Activated naive CD4-positive, alpha-beta T cell treated with anti-CD3 and anti-CD28 coated beads, Interleukin-2, amount 50 U/mL, for 24 hours (primary cell): ENCODE measurements around the gene OVOL2.

ENCODE experiments used
- H3K27ac Mint-ChIP-seq: one replicate; pipeline ENCODE4 v1.8.0; 2021; ENCODE audit warnings: mild to moderate bottlenecking, mixed read lengths
- H3K27me3 Mint-ChIP-seq: one replicate; pipeline ENCODE4 v1.8.0; 2021; ENCODE audit warnings: mixed read lengths
- H3K36me3 Mint-ChIP-seq: one replicate; pipeline ENCODE4 v1.8.0; 2021; ENCODE audit warnings: mixed read lengths
- H3K4me1 Mint-ChIP-seq: one replicate; pipeline ENCODE4 v1.8.0; 2021; ENCODE audit warnings: mixed read lengths
- H3K4me3 Mint-ChIP-seq: one replicate; pipeline ENCODE4 v1.8.0; 2021; ENCODE audit warnings: mild to moderate bottlenecking, mixed read lengths
- H3K9me3 Mint-ChIP-seq: one replicate; pipeline ENCODE4 v1.8.0; 2021; ENCODE audit warnings: mixed read lengths

The OVOL2 gene

GRCh38 chr20:18072532-18072931 lies 14.8 kb upstream of the OVOL2 start:
- Mint-ChIP-seq H3K4me3 (no peak overlapping the region), H3K4me1 (no peaks in the 10 kb centered on the region), H3K9me3 (no peaks in the 10 kb centered on the region), H3K27ac (no peak overlapping the region), H3K27me3 (peaks cover 13% of the 10 kb centered on the region), H3K36me3 (no peaks in the 10 kb centered on the region)

- H3K36me3 Mint-ChIP-seq, result no peaks in the 10 kb centered on the region
- H3K9me3 Mint-ChIP-seq, result no peaks in the 10 kb centered on the region
- no peak overlapping the region for H3K4me3 Mint-ChIP-seq
- H3K27me3 Mint-ChIP-seq, result peaks cover 20% of the 10 kb centered on the region
- H3K4me1 Mint-ChIP-seq, result no peaks in the 10 kb centered on the region
- H3K27ac Mint-ChIP-seq, result no peak overlapping the region
These were observed 9.0 kb upstream of the OVOL2 start for GRCh38 chr20:18066421-18067333.

- H3K9me3 Mint-ChIP-seq, result no peaks in the 10 kb centered on the region
- peaks cover 2% of the 10 kb centered on the region for H3K36me3 Mint-ChIP-seq
- no peaks in the 10 kb centered on the region for H3K4me1 Mint-ChIP-seq
- peaks cover 28% of the 10 kb centered on the region for H3K27me3 Mint-ChIP-seq
- no peak overlapping the region for H3K27ac Mint-ChIP-seq
- no peak overlapping the region for H3K4me3 Mint-ChIP-seq
These were observed 6.0 kb upstream of the OVOL2 start for GRCh38 chr20:18063676-18064075.

GRCh38 chr20:18059603-18060002 lies 1.9 kb upstream of the OVOL2 start:
- Mint-ChIP-seq H3K4me1 (peaks cover 11% of the 10 kb centered on the region), H3K9me3 (no peaks in the 10 kb centered on the region), H3K36me3 (peaks cover 2% of the 10 kb centered on the region), H3K27ac (no peak overlapping the region), H3K27me3 (peaks cover 41% of the 10 kb centered on the region), H3K4me3 (no peak overlapping the region)

GRCh38 chr20:18058661-18059467 lies 1.1 kb upstream of the OVOL2 start:
- Mint-ChIP-seq H3K4me1 (peaks cover 11% of the 10 kb centered on the region), H3K36me3 (peaks cover 2% of the 10 kb centered on the region), H3K9me3 (no peaks in the 10 kb centered on the region), H3K27ac (no peak overlapping the region), H3K4me3 (no peak overlapping the region), H3K27me3 (peaks cover 42% of the 10 kb centered on the region)

GRCh38 chr20:18057994-18058349 lies 256 bp upstream of the OVOL2 start:
- Mint-ChIP-seq H3K4me3 (peak overlapping the region; percentile 51), H3K9me3 (no peaks in the 10 kb centered on the region), H3K27me3 (peaks cover 47% of the 10 kb centered on the region), H3K36me3 (peaks cover 2% of the 10 kb centered on the region), H3K4me1 (peaks cover 11% of the 10 kb centered on the region), H3K27ac (no peak overlapping the region)

- peaks cover 11% of the 10 kb centered on the region for H3K4me1 Mint-ChIP-seq
- H3K27ac Mint-ChIP-seq, result no peak overlapping the region
- H3K4me3 Mint-ChIP-seq, result peak overlapping the region; percentile 69
- no peaks in the 10 kb centered on the region for H3K9me3 Mint-ChIP-seq
- H3K36me3 Mint-ChIP-seq, result peaks cover 2% of the 10 kb centered on the region
- H3K27me3 Mint-ChIP-seq, result peaks cover 46% of the 10 kb centered on the region
These were observed 1.3 kb downstream of the OVOL2 start for GRCh38 chr20:18056174-18057100.

- Mint-ChIP-seq H3K27me3 (peaks cover 49% of the 10 kb centered on the region), H3K4me3 (no peak overlapping the region)
These were observed 2.5 kb downstream of the OVOL2 start for GRCh38 chr20:18055261-18055660.

GRCh38 chr20:18052856-18053255 lies 4.9 kb downstream of the OVOL2 start:
- H3K27ac Mint-ChIP-seq, result no peak overlapping the region
- H3K4me1 Mint-ChIP-seq, result peaks cover 6% of the 10 kb centered on the region
- no peaks in the 10 kb centered on the region for H3K9me3 Mint-ChIP-seq
- no peaks in the 10 kb centered on the region for H3K36me3 Mint-ChIP-seq
- H3K27me3 Mint-ChIP-seq, result peaks cover 37% of the 10 kb centered on the region
- H3K4me3 Mint-ChIP-seq, result no peak overlapping the region

More at GRCh38 chr20:18055261-18055660, 2.5 kb downstream of the OVOL2 start:
- no peak overlapping the region for H3K27ac Mint-ChIP-seq
- no peaks in the 10 kb centered on the region for H3K9me3 Mint-ChIP-seq
- peaks cover 11% of the 10 kb centered on the region for H3K4me1 Mint-ChIP-seq
- peaks cover under 1% of the 10 kb centered on the region for H3K36me3 Mint-ChIP-seq

- Mint-ChIP-seq H3K4me1 (peaks cover under 1% of the 10 kb centered on the region), H3K9me3 (no peaks in the 10 kb centered on the region), H3K27me3 (peaks cover 35% of the 10 kb centered on the region), H3K4me3 (no peak overlapping the region), H3K36me3 (no peaks in the 10 kb centered on the region), H3K27ac (no peak overlapping the region)
These were observed 7.1 kb downstream of the OVOL2 start for GRCh38 chr20:18050628-18051027.

GRCh38 chr20:18048176-18048575 lies 9.5 kb downstream of the OVOL2 start:
- Mint-ChIP-seq H3K27me3 (peaks cover 26% of the 10 kb centered on the region), H3K27ac (no peak overlapping the region), H3K36me3 (peaks cover 2% of the 10 kb centered on the region), H3K4me3 (no peak overlapping the region), H3K4me1 (no peaks in the 10 kb centered on the region), H3K9me3 (no peaks in the 10 kb centered on the region)

GRCh38 chr20:18046535-18046934 lies 11.2 kb downstream of the OVOL2 start:
- no peaks in the 10 kb centered on the region for H3K4me1 Mint-ChIP-seq
- no peaks in the 10 kb centered on the region for H3K9me3 Mint-ChIP-seq
- H3K27me3 Mint-ChIP-seq, result peaks cover 18% of the 10 kb centered on the region
- H3K27ac Mint-ChIP-seq, result no peak overlapping the region
- H3K4me3 Mint-ChIP-seq, result no peak overlapping the region
- peaks cover 2% of the 10 kb centered on the region for H3K36me3 Mint-ChIP-seq

GRCh38 chr20:18042229-18042628 lies 15.5 kb downstream of the OVOL2 start:
- H3K4me3 Mint-ChIP-seq, result no peak overlapping the region
- no peaks in the 10 kb centered on the region for H3K9me3 Mint-ChIP-seq
- peaks cover 18% of the 10 kb centered on the region for H3K27me3 Mint-ChIP-seq
- no peaks in the 10 kb centered on the region for H3K4me1 Mint-ChIP-seq
- no peak overlapping the region for H3K27ac Mint-ChIP-seq
- peaks cover 2% of the 10 kb centered on the region for H3K36me3 Mint-ChIP-seq

- H3K27ac Mint-ChIP-seq, result no peak overlapping the region
- no peaks in the 10 kb centered on the region for H3K9me3 Mint-ChIP-seq
- no peaks in the 10 kb centered on the region for H3K4me1 Mint-ChIP-seq
- no peak overlapping the region for H3K4me3 Mint-ChIP-seq
- peaks cover 13% of the 10 kb centered on the region for H3K27me3 Mint-ChIP-seq
- H3K36me3 Mint-ChIP-seq, result peaks cover 2% of the 10 kb centered on the region
These were observed 16.3 kb downstream of the OVOL2 start for GRCh38 chr20:18041462-18041861.

- H3K27me3 Mint-ChIP-seq, result peaks cover 14% of the 10 kb centered on the region
- no peaks in the 10 kb centered on the region for H3K4me1 Mint-ChIP-seq
- H3K36me3 Mint-ChIP-seq, result peaks cover 2% of the 10 kb centered on the region
- H3K4me3 Mint-ChIP-seq, result no peak overlapping the region
- no peaks in the 10 kb centered on the region for H3K9me3 Mint-ChIP-seq
- no peak overlapping the region for H3K27ac Mint-ChIP-seq
These were observed 18.7 kb downstream of the OVOL2 start for GRCh38 chr20:18039063-18039462.
